H9 (cell line): ENCODE measurements around the gene DACH1. TPM values are rescaled to one million over a fixed set of nuclear protein-coding genes. Genes with fewer than 3 reads are reported as not detected.

Experiments used
- DNase-seq: peaks from one replicate; pipeline ENCODE4 v3.0.0-alpha.2; 2017
- H2AFZ ChIP-seq: one replicate; pipeline ENCODE4 v1.6.1; 2013; ENCODE audit warnings: mild to moderate bottlenecking, low read length, control low read depth, moderate library complexity
- H2AK5ac ChIP-seq: 2 replicates; pipeline ENCODE4 v1.6.1; 2013; ENCODE audit warnings: low read length, control low read depth, mixed read lengths; ENCODE audit not compliant: insufficient read length
- H2BK120ac ChIP-seq: one replicate; pipeline ENCODE4 v1.6.1; 2013; ENCODE audit warnings: low read depth, mild to moderate bottlenecking, low read length, control low read depth, inconsistent platforms; ENCODE audit not compliant: poor library complexity, severe bottlenecking
- H2BK12ac ChIP-seq: 2 replicates; pipeline ENCODE4 v1.6.1; 2013; ENCODE audit warnings: low read length, control low read depth, mixed read lengths, low read depth; ENCODE audit not compliant: insufficient read length
- H2BK15ac ChIP-seq: 2 replicates; pipeline ENCODE4 v1.6.1; 2013; ENCODE audit warnings: low read depth, low read length, control low read depth
- H2BK20ac ChIP-seq: one replicate; pipeline ENCODE4 v1.6.1; 2013; ENCODE audit warnings: low read depth, mild to moderate bottlenecking, low read length, control low read depth, inconsistent platforms; ENCODE audit not compliant: poor library complexity, severe bottlenecking
- H2BK5ac ChIP-seq: 2 replicates; pipeline ENCODE4 v1.6.1; 2013; ENCODE audit warnings: low read length, control low read depth, mixed read lengths; ENCODE audit not compliant: insufficient read length
- H3K14ac ChIP-seq: 2 replicates; pipeline ENCODE4 v1.6.1; 2013; ENCODE audit warnings: low read length, control low read depth; ENCODE audit not compliant: insufficient read depth
- H3K18ac ChIP-seq: 2 replicates; pipeline ENCODE4 v1.6.1; 2013; ENCODE audit warnings: low read depth, mild to moderate bottlenecking, mixed read lengths, low read length, control low read depth; ENCODE audit not compliant: insufficient read length
- H3K23ac ChIP-seq: 2 replicates; pipeline ENCODE4 v1.6.1; 2013; ENCODE audit warnings: low read length, control low read depth, mixed read lengths, low read depth; ENCODE audit not compliant: insufficient read length
- H3K23me2 ChIP-seq: 2 replicates; pipeline ENCODE4 v1.6.1; 2013; ENCODE audit warnings: low read depth, mild to moderate bottlenecking, mixed read lengths, low read length, control low read depth; ENCODE audit not compliant: insufficient read length, poor library complexity, severe bottlenecking
- H3K27ac ChIP-seq: 2 replicates; pipeline ENCODE4 v1.5.1; 2013; ENCODE audit warnings: low read length, control low read depth, mixed read lengths, low read depth; ENCODE audit not compliant: insufficient read length
- H3K27me3 ChIP-seq: 2 replicates; pipeline ENCODE4 v1.6.1; 2013; ENCODE audit warnings: low read length, control low read depth, inconsistent platforms; ENCODE audit not compliant: insufficient read depth
- H3K4ac ChIP-seq: 2 replicates; pipeline ENCODE4 v1.6.1; 2013; ENCODE audit warnings: low read depth, mild to moderate bottlenecking, control low read depth, inconsistent platforms, low read length, moderate library complexity
- H3K4me1 ChIP-seq: 2 replicates; pipeline ENCODE4 v1.6.1; 2013; ENCODE audit warnings: low read length, control low read depth, inconsistent platforms; ENCODE audit not compliant: insufficient read depth
- H3K4me2 ChIP-seq: 2 replicates; pipeline ENCODE4 v1.6.1; 2013; ENCODE audit warnings: low read length, control low read depth, mixed read lengths; ENCODE audit not compliant: insufficient read length, insufficient read depth
- H3K56ac ChIP-seq: 2 replicates; pipeline ENCODE4 v1.6.1; 2013; ENCODE audit warnings: low read depth, mild to moderate bottlenecking, mixed read lengths, low read length, control low read depth; ENCODE audit not compliant: insufficient read length
- H3K79me1 ChIP-seq: 2 replicates; pipeline ENCODE4 v1.6.1; 2013; ENCODE audit warnings: low read depth, mild to moderate bottlenecking, moderate library complexity, low read length, control low read depth, inconsistent platforms; ENCODE audit not compliant: insufficient read depth, poor library complexity, severe bottlenecking
- H3K79me2 ChIP-seq: 2 replicates; pipeline ENCODE4 v1.6.1; 2013; ENCODE audit warnings: low read length, control low read depth, inconsistent platforms; ENCODE audit not compliant: insufficient read depth
- H3K9ac ChIP-seq: 2 replicates; pipeline ENCODE4 v1.6.1; 2013; ENCODE audit warnings: low read length, control low read depth, mixed read lengths; ENCODE audit not compliant: insufficient read length; ENCODE audit errors: extremely low read depth
- H3K9me3 ChIP-seq: one replicate; pipeline ENCODE4 v1.6.1; 2013; ENCODE audit warnings: low read depth, low read length, inconsistent platforms; ENCODE audit not compliant: control insufficient read depth
- H3T11ph ChIP-seq: one replicate; pipeline ENCODE4 v1.6.1; 2013; ENCODE audit warnings: mild to moderate bottlenecking, low read length, control low read depth, inconsistent platforms
- H4K20me1 ChIP-seq: one replicate; pipeline ENCODE4 v1.6.1; 2013; ENCODE audit not compliant: control insufficient read depth, insufficient read length, insufficient read depth
- H4K5ac ChIP-seq: 2 replicates; pipeline ENCODE4 v1.6.1; 2013; ENCODE audit warnings: low read depth, mild to moderate bottlenecking, mixed read lengths, low read length, control low read depth; ENCODE audit not compliant: insufficient read length
- H4K8ac ChIP-seq: replicated peaks from 2 replicates; pipeline ENCODE4 v1.6.1; 2013; ENCODE audit warnings: low read length, control low read depth, mixed read lengths, low read depth; ENCODE audit not compliant: insufficient read length
- H4K91ac ChIP-seq: 2 replicates; pipeline ENCODE4 v1.6.1; 2013; ENCODE audit warnings: low read depth, mild to moderate bottlenecking, moderate library complexity, mixed read lengths, low read length, control low read depth; ENCODE audit not compliant: insufficient read length
- H3K27ac Mint-ChIP-seq, 3 experiments: 2 replicates in 2 of 3; 3 replicates in 1 of 3; pipeline ENCODE4 v1.8.0; 2020 to 2021; ENCODE audit warnings: mixed read lengths in 3 of 3, mild to moderate bottlenecking in 1 of 3, moderate library complexity in 1 of 3
- H3K27me3 Mint-ChIP-seq: 2 replicates; pipeline ENCODE4 v1.8.0; 2021; ENCODE audit warnings: low read depth, mild to moderate bottlenecking, moderate library complexity, mixed read lengths
- H3K36me3 Mint-ChIP-seq, 3 experiments: 2 replicates in 2 of 3; 3 replicates in 1 of 3; pipeline ENCODE4 v1.8.0; 2020 to 2021; ENCODE audit warnings: low read depth in 3 of 3, mixed read lengths in 3 of 3; ENCODE audit not compliant: insufficient read depth in 1 of 3
- H3K4me1 Mint-ChIP-seq, 2 experiments: 2 replicates each; pipeline ENCODE4 v1.8.0; 2020; ENCODE audit warnings: mixed read lengths in 2 of 2
- H3K4me3 Mint-ChIP-seq, 2 experiments: 2 replicates in 1 of 2; 3 replicates in 1 of 2; pipeline ENCODE4 v1.8.0; 2020 to 2021; ENCODE audit warnings: mild to moderate bottlenecking in 2 of 2, mixed read lengths in 2 of 2, moderate library complexity in 1 of 2
- H3K9me3 Mint-ChIP-seq, 2 experiments: 2 replicates in 1 of 2; 3 replicates in 1 of 2; pipeline ENCODE4 v1.8.0; 2020; ENCODE audit warnings: mild to moderate bottlenecking in 2 of 2, mixed read lengths in 2 of 2, moderate library complexity in 1 of 2
- WGBS: extraction: QIAGEN DNeasy Blood & Tissue Kit; methylation state at CpG from one replicate; pipeline ENCODE4 v1.1.7; 2013; ENCODE audit warnings: missing lambda C conversion rate, low lambda C conversion rate, mixed read lengths; ENCODE audit not compliant: insufficient read length; ENCODE audit errors: extremely low coverage; 5-methylcytosine and 5-hydroxymethylcytosine counted together
- total RNA-seq: library from RNA; stranded (reverse); gene quantifications from 2 replicates; pipeline ENCODE4 v1.2.1, GENCODE V29; 2021
- TF ChIP-seq, protein P1 (sequence below): fragments of 200-600 bp; sonication (generic); conservative IDR thresholded peaks from 3 replicates; pipeline ENCODE4 v1.8.0; 2021; ENCODE audit warnings: antibody characterized with exemption, mild to moderate bottlenecking

Gene DACH1
- total RNA-seq, 1 experiment from 2014 or later = not detected

DNA sequence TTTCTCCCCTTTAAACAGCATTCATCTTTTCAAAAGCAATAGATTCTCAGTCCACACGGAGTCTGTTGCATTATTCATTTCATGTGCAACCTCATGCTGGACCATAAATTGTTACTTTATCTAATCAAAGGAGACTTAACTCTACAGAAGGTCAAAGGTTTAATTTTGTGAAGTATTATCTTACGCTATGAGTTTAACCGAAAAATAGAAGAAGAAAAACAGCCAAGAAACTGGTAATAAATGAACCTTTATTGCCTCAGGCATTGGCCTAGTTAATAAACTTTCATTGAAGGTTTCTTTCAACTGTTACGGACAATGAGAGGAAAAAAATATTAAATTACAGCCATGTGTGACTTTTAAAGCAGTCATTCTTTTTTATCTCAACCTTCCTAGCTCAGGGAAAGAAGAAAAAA, 223.6 kb downstream of the DACH1 start:
- no CpG with 5 or more reads among the region's 4 CpGs for WGBS
- Histone ChIP-seq H3T11ph (no peak overlapping the region), H3K4me2 (no peak overlapping the region), H3K9me3 (no peaks in the 10 kb centered on the region), H3K14ac (no peak overlapping the region), H2AFZ (no peak overlapping the region), H4K20me1 (no peaks in the 10 kb centered on the region), H2BK12ac (no peak overlapping the region), H2AK5ac (no peak overlapping the region), H4K91ac (no peak overlapping the region), H3K27me3 (no peaks in the 10 kb centered on the region), H3K79me1 (no peaks in the 10 kb centered on the region), H3K9ac (no peak overlapping the region), H2BK5ac (no peak overlapping the region), H2BK120ac (no peak overlapping the region), H2BK15ac (no peak overlapping the region), H3K18ac (no peak overlapping the region), H3K4ac (no peak overlapping the region), H3K56ac (no peak overlapping the region), H3K27ac (no peak overlapping the region), H3K79me2 (no peaks in the 10 kb centered on the region), H3K4me1 (no peaks in the 10 kb centered on the region), H2BK20ac (no peak overlapping the region), H3K23ac (no peak overlapping the region), H4K8ac (no peak overlapping the region), H3K23me2 (no peaks in the 10 kb centered on the region), H4K5ac (no peak overlapping the region)
- TF ChIP-seq, protein P1, sequence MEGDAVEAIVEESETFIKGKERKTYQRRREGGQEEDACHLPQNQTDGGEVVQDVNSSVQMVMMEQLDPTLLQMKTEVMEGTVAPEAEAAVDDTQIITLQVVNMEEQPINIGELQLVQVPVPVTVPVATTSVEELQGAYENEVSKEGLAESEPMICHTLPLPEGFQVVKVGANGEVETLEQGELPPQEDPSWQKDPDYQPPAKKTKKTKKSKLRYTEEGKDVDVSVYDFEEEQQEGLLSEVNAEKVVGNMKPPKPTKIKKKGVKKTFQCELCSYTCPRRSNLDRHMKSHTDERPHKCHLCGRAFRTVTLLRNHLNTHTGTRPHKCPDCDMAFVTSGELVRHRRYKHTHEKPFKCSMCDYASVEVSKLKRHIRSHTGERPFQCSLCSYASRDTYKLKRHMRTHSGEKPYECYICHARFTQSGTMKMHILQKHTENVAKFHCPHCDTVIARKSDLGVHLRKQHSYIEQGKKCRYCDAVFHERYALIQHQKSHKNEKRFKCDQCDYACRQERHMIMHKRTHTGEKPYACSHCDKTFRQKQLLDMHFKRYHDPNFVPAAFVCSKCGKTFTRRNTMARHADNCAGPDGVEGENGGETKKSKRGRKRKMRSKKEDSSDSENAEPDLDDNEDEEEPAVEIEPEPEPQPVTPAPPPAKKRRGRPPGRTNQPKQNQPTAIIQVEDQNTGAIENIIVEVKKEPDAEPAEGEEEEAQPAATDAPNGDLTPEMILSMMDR = no peak
- Mint-ChIP-seq H3K9me3 (no peaks in the 10 kb centered on the region), H3K4me3 (no peak overlapping the region), H3K4me1 (peaks cover 4% of the 10 kb centered on the region in 2 experiments; a peak in 3 of 4 replicates), H3K27me3 (no peaks in the 10 kb centered on the region), H3K36me3 (no peaks in the 10 kb centered on the region), H3K27ac (no peak overlapping the region)
- no peak for DNase-seq
